Left ventricle myocardium superior (tissue), 1 donor: Measurements from ENCODE around the gene AKT1S1. TPM values are rescaled to one million over a fixed set of nuclear protein-coding genes. Genes with fewer than 3 reads are reported as not detected.

Experiments
- ATAC-seq: fragments of 200-7000 bp; cut with Tn5 transposase; one replicate; pipeline ENCODE4 v1.9.1; 2020; ENCODE audit warnings: mild to moderate bottlenecking, moderate library complexity
- DNase-seq: peaks from one replicate; pipeline ENCODE4 v3.0.0-alpha.2; 2020
- intact Hi-C: fragments of 100-400 bp; cut with micrococcal nuclease; formaldehyde crosslinking; loops from one replicate; pipeline ENCODE4 v1.11.0; 2022
- total RNA-seq: library from RNA; stranded (reverse); fragmentation: NEBNext Ultra II Directional; extraction: Animal tissue kit (Norgen Biotek cat#: 25700); gene quantifications from one replicate; pipeline ENCODE4 v1.2.1, GENCODE V29; 2021
- donor health status: DM: no; HTN: yes; CAD: no; lungs with severe emphysema.

AKT1S1 gene
- total RNA-seq, 1 donor from 2014 or later: 41.2 TPM

- intact Hi-C loops: no loop called here
- DNase-seq: no peak
Measured at GRCh38 chr19:49858088-49858985, 18.8 kb downstream of the AKT1S1 start.

DNA sequence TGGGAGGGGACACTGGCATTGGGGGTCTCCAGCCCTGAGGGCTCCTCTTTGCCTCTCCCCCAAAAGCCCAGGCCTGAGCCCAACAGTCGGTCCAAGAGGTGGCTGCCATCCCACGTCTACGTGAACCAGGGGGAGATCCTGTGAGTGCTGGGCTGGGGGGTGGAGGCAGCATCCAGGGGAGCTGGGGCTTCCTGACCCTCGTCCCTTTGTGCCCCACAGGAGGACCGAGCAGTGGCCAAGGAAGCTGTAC, 19.4 kb downstream of the AKT1S1 start:
- intact Hi-C loops: no loop called here
- ATAC-seq (no peak), DNase-seq (no peak)

More at GRCh38 chr19:49858088-49858985, 18.8 kb downstream of the AKT1S1 start:
- no peak for ATAC-seq

- DNase-seq (no peak), ATAC-seq (no peak)
- intact Hi-C loops: no loop called here
Measured at GRCh38 chr19:49857061-49857837, 19.9 kb downstream of the AKT1S1 start.

- intact Hi-C loops: no loop called here
- DNase-seq (no peak), ATAC-seq (no peak)
Measured at GRCh38 chr19:49856574-49857021, 20.6 kb downstream of the AKT1S1 start.

DNA sequence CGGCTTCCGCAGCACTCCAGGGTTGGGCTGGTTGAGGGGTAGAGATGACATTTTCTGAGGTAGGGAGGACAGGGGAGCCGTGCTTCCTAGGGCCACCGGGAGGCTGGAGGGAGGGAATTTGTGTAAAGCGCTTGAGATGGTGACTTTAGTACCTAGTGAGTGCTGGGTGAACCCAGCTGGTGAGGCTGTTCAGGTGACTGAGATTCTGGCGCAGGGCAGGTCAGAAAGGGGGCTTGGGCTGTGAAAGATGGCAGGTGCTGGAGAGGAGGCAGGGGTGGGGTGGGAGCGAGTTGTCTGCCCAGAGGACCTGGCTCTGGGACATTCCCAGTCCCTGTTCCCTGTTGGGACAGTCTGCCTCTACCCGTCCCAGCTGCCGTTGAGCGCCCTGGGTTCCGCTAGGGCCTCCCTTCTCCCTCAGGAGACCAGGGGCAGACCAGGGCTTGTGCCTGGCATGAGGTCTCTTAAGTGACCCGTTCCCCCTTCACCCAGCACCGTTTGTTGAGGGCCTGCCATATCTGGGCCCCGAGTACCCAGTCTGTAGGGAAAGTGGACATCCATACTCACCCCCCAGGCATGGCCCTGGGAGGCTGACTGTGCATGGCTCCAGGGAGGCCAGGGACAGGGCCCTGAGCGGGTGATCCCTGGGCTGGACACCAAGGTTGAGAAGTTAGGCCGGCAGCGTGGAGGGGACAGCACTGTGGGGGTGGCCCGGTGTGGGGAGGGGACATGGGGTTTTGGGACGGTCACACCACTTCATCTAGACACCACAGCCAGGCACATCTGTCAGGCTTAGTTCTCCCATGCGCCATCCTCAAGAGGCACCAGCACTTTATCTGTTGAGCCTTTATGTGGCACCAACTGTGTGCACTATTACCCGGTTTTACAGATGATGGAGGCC, 21.2 kb downstream of the AKT1S1 start:
- no peak for ATAC-seq

DNA sequence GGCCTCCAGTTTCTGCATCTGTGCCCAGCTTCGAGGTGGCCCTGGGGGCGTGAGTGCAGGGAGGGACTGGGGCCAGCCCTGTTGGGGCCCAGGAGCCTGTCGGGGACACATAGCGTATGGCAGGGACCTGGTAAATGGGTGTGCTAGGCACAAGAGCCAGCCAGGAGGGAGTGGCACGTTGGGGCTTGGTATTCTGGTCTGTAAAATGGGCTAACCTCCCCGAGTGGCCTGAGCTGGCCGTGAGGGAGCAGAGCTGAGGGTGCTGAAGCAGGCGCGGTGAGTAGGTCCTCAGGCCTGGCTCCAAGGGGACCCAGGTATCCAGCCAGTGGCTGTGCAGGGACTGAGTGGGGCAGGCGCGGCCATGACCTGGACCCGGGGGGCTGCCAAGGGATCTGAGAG, 21.9 kb downstream of the AKT1S1 start:
- ATAC-seq: no peak
- intact Hi-C loops: no loop called here
- no peak for DNase-seq

More for the DNA sequence above, 21.2 kb downstream of the AKT1S1 start:
- intact Hi-C loops: no loop called here
- no peak for DNase-seq

GRCh38 chr19:49854378-49855263, 22.5 kb downstream of the AKT1S1 start:
- intact Hi-C loops: no loop called here
- no peak for DNase-seq
- ATAC-seq: no peak

DNA sequence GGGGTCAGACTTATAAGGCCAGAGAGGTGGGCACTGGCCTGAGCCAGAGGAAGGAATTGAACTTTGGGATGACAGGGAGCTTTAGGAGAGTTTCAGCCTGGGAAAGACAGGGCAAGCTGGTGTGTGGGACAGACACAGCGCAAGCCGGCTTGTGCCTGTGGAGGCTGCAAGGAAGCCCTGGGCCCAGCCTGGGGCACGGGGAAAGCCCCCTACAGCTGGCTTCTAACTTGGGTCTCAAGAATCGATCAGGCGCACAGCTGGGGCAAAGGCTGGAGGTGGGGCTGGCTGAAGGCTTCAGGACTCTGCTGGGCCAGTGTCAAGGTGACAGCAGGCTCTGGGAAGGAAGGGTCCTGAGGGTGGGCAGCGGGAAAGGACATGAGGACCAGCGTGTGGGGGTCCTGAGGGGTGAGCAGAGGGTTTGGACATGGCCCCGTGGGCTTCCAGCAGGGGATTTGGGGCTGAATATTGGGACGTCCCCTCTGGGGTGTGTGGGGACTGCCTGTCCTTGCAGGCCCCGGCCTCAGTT, 23.2 kb downstream of the AKT1S1 start:
- no peak for ATAC-seq
- no peak for DNase-seq
- intact Hi-C loops: no loop called here

DNA sequence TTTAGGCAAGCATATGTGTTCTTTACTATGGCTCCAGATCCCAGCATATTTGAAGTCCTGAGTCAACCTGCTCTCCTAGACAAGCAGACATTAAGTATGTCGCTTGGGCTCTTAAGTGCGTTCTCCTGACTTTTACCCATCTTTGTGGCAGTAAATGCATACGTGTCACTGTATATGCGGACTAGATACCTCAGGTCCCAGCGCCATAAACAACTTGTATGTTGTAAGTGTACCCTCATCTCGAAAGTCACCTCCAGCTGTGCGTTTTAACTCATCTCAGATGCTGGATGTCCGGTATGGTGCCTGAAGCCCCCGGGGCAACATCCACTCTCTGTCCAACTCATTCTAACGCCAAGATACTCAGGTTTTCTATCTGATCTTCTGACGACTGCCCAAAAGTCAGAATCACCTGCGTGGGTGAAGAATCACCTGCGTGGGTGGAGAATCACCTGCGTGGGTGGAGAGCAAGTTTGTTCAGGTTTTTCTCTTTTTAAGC, 24.5 kb downstream of the AKT1S1 start:
- DNase-seq: no peak
- intact Hi-C loops: no loop called here
- ATAC-seq: no peak

- no peak for ATAC-seq
- DNase-seq: peak; percentile 63
- intact Hi-C loops: no loop called here
Measured at GRCh38 chr19:49851456-49852259, 25.5 kb downstream of the AKT1S1 start.

DNA sequence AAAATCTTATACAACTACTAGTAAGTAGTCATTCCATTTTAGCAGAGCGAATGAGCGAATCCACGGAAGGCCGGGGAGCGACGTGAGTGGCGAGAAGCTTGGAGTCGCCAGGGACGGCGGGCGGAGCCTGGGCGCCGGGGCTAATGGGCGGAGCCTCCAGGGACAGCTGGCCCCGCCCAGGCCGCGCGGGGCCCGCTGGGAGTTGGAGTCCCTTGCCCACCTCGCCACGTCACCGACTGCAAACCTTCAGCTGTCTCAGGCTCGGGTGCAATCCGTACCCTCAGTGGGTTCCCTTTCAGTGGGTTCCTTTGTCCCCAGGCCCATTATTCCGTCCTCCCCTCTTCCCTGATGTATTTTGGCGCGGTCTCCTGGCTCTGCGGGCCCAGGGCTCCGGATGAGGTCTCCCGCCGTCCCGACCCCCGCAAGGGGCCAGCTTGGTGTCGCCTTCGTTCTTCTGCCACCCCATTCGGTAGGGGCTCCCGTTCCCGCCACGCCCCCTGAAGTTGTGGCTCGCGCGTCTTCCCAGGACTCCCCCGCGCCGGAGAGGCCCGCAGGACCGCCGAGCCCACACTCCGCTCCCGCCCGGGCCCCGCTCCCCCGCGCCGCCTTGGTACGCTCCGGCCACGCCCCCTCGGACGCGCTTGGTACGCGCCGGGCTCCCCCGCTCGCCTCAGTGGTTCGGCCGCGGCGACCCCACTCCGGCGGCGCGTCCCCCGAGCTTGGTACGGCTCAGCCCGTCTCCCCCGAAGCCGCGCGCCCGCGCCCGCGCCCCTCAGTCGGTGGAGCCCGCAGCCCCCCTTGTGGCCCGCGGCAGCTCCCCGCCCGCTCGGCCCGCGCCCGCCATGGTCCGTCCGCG, 26.4 kb downstream of the AKT1S1 start, which contains the start of gene PTOV1:
Gene PTOV1 (plus strand): TSS at position 673 of the 856 bp plus-strand sequence.
- intact Hi-C loops: no loop called here
- ATAC-seq: peak; percentile 94

GRCh38 chr19:49850221-49850486, 27.0 kb downstream of the AKT1S1 start:
- no peak for DNase-seq
- ATAC-seq: peak; percentile 1
- intact Hi-C loops: no loop called here

More for the DNA sequence above, 26.4 kb downstream of the AKT1S1 start, which contains the start of gene PTOV1:
- peak; percentile 96 for DNase-seq

GRCh38 chr19:49849433-49850220, 27.5 kb downstream of the AKT1S1 start:
- DNase-seq (no peak), ATAC-seq (no peak)
- intact Hi-C loops: no loop called here

DNA sequence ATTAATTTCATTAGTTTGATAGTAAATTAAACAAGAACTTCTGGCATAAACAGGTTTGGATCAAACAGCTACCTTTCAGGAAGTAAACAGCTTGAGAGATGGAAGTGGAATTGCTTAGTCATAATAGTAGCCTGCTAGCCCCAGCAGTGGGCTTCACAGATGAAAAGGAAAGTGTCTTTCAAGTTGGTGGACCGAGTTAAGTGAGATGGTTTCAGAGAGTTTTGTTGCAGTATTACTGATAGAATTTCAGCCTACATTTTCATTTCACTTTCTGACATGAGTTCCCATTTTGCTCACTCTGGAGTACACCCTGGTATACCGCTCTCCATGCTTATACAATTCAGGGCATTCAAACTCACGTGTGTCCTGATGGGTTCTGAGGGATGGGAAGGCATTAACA, 28.2 kb downstream of the AKT1S1 start:
- ATAC-seq (no peak), DNase-seq (no peak)
- intact Hi-C loops: no loop called here

DNA sequence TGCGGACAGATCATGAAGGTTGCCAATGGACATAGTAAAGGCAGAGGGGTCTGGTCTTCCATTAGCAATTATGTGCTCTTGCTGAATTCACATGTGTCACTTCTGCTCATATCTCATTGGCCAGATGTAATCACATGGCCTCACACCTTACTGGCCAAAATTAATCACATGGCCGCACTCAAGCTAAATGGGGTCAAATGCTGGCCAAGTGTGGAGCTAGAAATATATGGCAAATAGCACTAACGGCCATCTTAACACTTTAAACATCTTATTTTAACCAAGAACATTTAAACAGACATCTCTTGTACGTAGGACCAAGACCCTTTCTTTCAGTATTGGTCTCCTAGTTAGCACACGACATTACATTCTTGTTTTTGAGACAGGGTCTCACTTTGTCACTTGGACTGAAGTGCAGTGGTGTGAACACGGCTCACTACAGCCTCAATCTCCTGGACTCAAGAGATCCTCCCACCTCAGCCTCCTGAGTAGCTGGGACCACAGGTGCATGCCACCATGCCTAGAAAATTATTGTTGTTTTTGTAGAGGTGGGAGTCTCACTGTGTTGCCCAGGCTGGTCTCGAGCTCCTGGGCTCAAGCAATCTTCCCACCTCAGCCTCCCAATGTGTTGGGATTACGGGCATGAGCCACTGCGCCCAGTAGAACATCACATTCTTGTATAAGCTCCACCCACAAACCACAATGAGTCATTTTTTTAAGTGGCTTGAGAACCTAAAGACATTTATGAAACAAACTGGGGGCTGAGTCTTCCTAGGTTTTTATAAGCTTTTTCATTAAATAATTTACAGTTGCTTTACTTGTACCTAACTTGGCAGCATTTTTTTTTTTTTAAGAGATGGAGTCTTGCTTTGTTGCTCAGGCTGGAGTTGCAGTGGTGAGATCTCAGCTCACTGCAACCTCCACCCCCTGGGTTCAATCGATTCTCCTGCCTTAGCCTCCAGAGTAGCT, 29.1 kb downstream of the AKT1S1 start:
- ATAC-seq (no peak), DNase-seq (no peak)
- intact Hi-C loops: no loop called here
